CD4-positive, alpha-beta T cell treated with Interleukin-12 subunit alpha and Interleukin-12 subunit beta, for 1 hour (primary cell): ENCODE measurements around the gene CD7.

Experiments used
- DNase-seq: peaks from one replicate; pipeline ENCODE4 v3.0.0-alpha.2; 2020

CD7 gene

GRCh38 chr17:82277851-82278250 lies 39.6 kb downstream of the CD7 start:
- DNase-seq: no peak

GRCh38 chr17:82276938-82277337 lies 40.5 kb downstream of the CD7 start:
- no peak for DNase-seq

GRCh38 chr17:82275326-82275725 lies 42.1 kb downstream of the CD7 start:
- no peak for DNase-seq

GRCh38 chr17:82274134-82275020 lies 43.0 kb downstream of the CD7 start:
- DNase-seq: no peak

- DNase-seq: peak; percentile 92
These were observed 43.9 kb downstream of the CD7 start, which contains the start of gene CSNK1D for GRCh38 chr17:82273327-82274133. CSNK1D (minus strand) TSS chr17:82273700; CDS start chr17:82273381, 319 bp downstream.

- DNase-seq: peak; percentile 56
These were observed 44.7 kb downstream of the CD7 start for GRCh38 chr17:82272495-82273326.

GRCh38 chr17:82271401-82271800 lies 46.0 kb downstream of the CD7 start:
- DNase-seq: no peak

GRCh38 chr17:82270651-82271050 lies 46.8 kb downstream of the CD7 start:
- no peak for DNase-seq

- no peak for DNase-seq
These were observed 47.4 kb downstream of the CD7 start for GRCh38 chr17:82269882-82270500.

- no peak for DNase-seq
These were observed 48.1 kb downstream of the CD7 start for GRCh38 chr17:82269138-82269881.

GRCh38 chr17:82267575-82268379 lies 49.6 kb downstream of the CD7 start:
- DNase-seq: peak; percentile 24

- no peak for DNase-seq
These were observed 51.3 kb downstream of the CD7 start for GRCh38 chr17:82266142-82266541.
